Sigmoid colon (tissue), 4 donors: ENCODE results near the gene LSM11.

Source experiments
- CTCF ChIP-seq, 4 experiments: fragments of 450-650 bp in 3 of 4; fragments of 200-600 bp in 1 of 4; IDR thresholded peaks; one replicate each; pipeline ENCODE4 v1.5.1; 2016 to 2019; ENCODE audit warnings: antibody characterized with exemption in 4 of 4, mild to moderate bottlenecking in 3 of 4, moderate library complexity in 2 of 4
- EP300 ChIP-seq, 4 donors: sonication (generic); formaldehyde crosslinking; IDR thresholded peaks; one replicate each; pipeline ENCODE4 v1.6.1; 2017; ENCODE audit warnings: antibody characterized with exemption in 4 of 4
- POLR2A ChIP-seq, 2 donors: fragments of 450-650 bp; IDR thresholded peaks; one replicate each; pipeline ENCODE4 v1.6.1; 2016; ENCODE audit warnings: antibody characterized with exemption in 2 of 2, mild to moderate bottlenecking in 2 of 2, moderate library complexity in 2 of 2

- TF ChIP-seq CTCF (IDR thresholded peaks at IDR 0.05) (no peak), POLR2A (IDR thresholded peaks at IDR 0.05) (no peak), EP300 (IDR thresholded peaks at IDR 0.05) (no peak)
Observed at GRCh38 chr5:157735991-157736390, 7.5 kb upstream of the LSM11 start.
